Nucleus accumbens (tissue), 56 donors: ENCODE results near the gene ASF1A.
A peak's percentile ranks its signal among the peaks of the same experiment; 100 is the strongest.

Source experiments
- DNase-seq, 56 donors: peaks; one replicate each; lab custom pipeline; 2025; lab: John Stamatoyannopoulos, UW

ASF1A gene

GRCh38 chr6:118881440-118882313 lies 12.3 kb upstream of the ASF1A start:
- DNase-seq = no peak

- DNase-seq = no peak
These were observed 11.5 kb upstream of the ASF1A start for GRCh38 chr6:118882314-118882905.

- no peak for DNase-seq
These were observed 7.3 kb upstream of the ASF1A start for GRCh38 chr6:118886641-118887040.

- no peak for DNase-seq
These were observed 4.8 kb upstream of the ASF1A start for GRCh38 chr6:118889163-118889562.

- DNase-seq = no peak
These were observed 2.8 kb upstream of the ASF1A start for GRCh38 chr6:118890997-118891790.

GRCh38 chr6:118892355-118892991 lies 1.5 kb upstream of the ASF1A start:
- no peak for DNase-seq

GRCh38 chr6:118893064-118893806 lies 717 bp upstream of the ASF1A start:
- peak in 24 of 56 donors; percentile 1 to 66 (median 50) for DNase-seq

GRCh38 chr6:118894425-118895260 lies 691 bp downstream of the ASF1A start:
- DNase-seq = peak in 52 of 56 donors; percentile 15 to 84 (median 59)

GRCh38 chr6:118895261-118895560 lies 1.3 kb downstream of the ASF1A start:
- DNase-seq = no peak

- DNase-seq = no peak
These were observed 1.9 kb downstream of the ASF1A start for GRCh38 chr6:118895859-118896258.

GRCh38 chr6:118896339-118897136 lies 2.6 kb downstream of the ASF1A start:
- no peak for DNase-seq

GRCh38 chr6:118897386-118897785 lies 3.4 kb downstream of the ASF1A start:
- no peak for DNase-seq

- DNase-seq = no peak
These were observed 6.0 kb downstream of the ASF1A start for GRCh38 chr6:118899948-118900347.

- no peak for DNase-seq
These were observed 8.8 kb downstream of the ASF1A start for GRCh38 chr6:118902726-118903125.

GRCh38 chr6:118903138-118903537 lies 9.2 kb downstream of the ASF1A start:
- DNase-seq = no peak

GRCh38 chr6:118903691-118904090 lies 9.7 kb downstream of the ASF1A start:
- no peak for DNase-seq

- DNase-seq = no peak
These were observed 11.1 kb downstream of the ASF1A start for GRCh38 chr6:118905084-118905483.

- DNase-seq = no peak
These were observed 11.9 kb downstream of the ASF1A start for GRCh38 chr6:118905851-118906250.
